Measurements from ENCODE around the gene SERPINA4. TPM values are rescaled to one million over a fixed set of nuclear protein-coding genes. Genes with fewer than 3 reads are reported as not detected.

The SERPINA4 gene
- total RNA-seq, 1 donor from 2014 or later = not detected

DNA sequence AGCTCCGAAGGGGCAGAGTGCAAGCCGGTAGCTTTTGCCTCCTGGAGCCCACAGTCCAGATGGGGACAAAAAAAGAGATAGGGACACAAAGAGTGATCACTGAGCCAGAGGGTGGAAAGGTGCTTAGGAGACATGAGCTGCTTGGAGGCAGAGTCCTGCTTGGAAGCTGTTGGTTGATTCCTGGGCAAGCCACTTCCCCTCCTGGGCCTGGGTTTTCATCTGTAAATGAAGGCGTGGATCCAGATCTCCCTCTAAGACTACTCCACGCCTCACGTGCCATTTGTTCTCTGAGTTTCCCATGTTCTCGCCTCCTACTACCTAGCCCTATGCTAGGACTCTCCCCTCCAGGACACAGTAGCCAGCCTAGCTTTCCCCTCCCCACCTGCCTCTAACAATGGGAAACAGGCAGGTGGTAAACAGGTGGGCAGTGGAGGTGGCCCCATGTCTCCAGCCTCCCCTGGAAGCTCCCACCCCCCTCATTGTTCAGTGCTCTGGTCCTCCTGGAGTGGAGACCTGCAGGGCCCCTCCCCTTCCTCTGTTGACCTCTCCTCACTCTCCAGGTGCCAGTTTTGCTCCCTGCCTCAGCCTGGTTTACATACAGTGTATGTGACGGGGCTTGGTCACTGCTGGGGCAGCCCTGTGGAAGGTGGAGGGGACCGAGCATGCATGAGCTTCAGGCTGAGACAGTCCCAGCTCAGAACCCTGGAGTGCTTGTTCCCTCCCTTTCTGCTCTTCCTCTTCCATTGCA is 54.8 kb downstream of the SERPINA4 start:
- Mint-ChIP-seq H3K9me3 (peaks cover 42% of the 10 kb centered on the region), H3K27ac (no peak overlapping the region), H3K36me3 (no peaks in the 10 kb centered on the region), H3K4me3 (no peak overlapping the region), H3K27me3 (ENCODE audit: insufficient read depth, low read depth) (peaks cover 7% of the 10 kb centered on the region), H3K4me1 (peaks cover 14% of the 10 kb centered on the region)
- no peak for DNase-seq (ENCODE audit: low spot score)
- no peak overlapping the region for H3K9ac ChIP-seq
- no peaks in the 10 kb centered on the region for H3F3A ChIP-seq (ENCODE audit: low read depth)
- no peaks in the 10 kb centered on the region for H3K27me3 ChIP-seq
- no peaks in the 10 kb centered on the region for H3K79me2 ChIP-seq (ENCODE audit: low read depth)
- no peaks in the 10 kb centered on the region for H3K36me3 ChIP-seq
- H3K4me3 ChIP-seq = no peak overlapping the region
- H4K20me1 ChIP-seq (ENCODE audit: low read depth) = no peaks in the 10 kb centered on the region
- H3K4me2 ChIP-seq = no peak overlapping the region
- no peaks in the 10 kb centered on the region for H3K4me1 ChIP-seq
- H3K27ac ChIP-seq = no peak overlapping the region
- TF ChIP-seq EZH2phosphoT487 (IDR thresholded peaks at IDR 0.05) = no peak
- no peak for TF ChIP-seq EZH2 (IDR thresholded peaks at IDR 0.05)
- TF ChIP-seq, protein P1, sequence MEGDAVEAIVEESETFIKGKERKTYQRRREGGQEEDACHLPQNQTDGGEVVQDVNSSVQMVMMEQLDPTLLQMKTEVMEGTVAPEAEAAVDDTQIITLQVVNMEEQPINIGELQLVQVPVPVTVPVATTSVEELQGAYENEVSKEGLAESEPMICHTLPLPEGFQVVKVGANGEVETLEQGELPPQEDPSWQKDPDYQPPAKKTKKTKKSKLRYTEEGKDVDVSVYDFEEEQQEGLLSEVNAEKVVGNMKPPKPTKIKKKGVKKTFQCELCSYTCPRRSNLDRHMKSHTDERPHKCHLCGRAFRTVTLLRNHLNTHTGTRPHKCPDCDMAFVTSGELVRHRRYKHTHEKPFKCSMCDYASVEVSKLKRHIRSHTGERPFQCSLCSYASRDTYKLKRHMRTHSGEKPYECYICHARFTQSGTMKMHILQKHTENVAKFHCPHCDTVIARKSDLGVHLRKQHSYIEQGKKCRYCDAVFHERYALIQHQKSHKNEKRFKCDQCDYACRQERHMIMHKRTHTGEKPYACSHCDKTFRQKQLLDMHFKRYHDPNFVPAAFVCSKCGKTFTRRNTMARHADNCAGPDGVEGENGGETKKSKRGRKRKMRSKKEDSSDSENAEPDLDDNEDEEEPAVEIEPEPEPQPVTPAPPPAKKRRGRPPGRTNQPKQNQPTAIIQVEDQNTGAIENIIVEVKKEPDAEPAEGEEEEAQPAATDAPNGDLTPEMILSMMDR (IDR thresholded peaks at IDR 0.05) = no peak
- no peak overlapping the region for H2AFZ ChIP-seq (replicated peaks)
- no peaks in the 10 kb centered on the region for H3K9me3 ChIP-seq (ENCODE audit: low read depth)

DNA sequence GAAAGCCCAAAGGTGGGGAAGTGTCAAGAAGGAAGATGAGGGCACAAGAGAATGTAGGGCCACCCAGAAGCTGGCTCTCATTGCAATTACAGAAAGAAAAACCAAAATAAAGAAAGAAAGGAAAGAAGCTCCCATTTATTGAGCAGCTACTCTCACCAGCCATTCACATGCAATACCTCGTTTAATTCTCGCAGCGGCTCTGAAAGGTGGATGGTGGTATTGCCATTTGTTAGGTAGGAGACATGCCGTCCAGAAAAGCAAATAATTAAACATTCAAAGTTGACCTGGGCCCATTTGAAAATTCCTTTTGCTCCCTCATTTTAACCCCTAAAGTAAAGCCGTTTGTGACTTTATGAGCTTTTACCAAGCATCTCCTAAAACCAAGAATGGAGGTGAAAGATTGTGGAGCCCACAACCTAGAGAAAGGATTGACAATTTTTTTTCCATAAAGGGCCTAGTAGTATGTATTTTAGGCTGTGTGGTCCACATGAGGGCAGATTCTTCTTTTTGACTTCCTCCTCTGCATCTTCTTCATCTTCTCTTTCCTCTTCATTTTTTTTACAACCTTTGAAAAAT is 56.2 kb downstream of the SERPINA4 start:
- no peak overlapping the region for H3K9ac ChIP-seq
- Mint-ChIP-seq H3K27me3 (ENCODE audit: insufficient read depth, low read depth) (peaks cover 10% of the 10 kb centered on the region), H3K36me3 (no peaks in the 10 kb centered on the region), H3K27ac (no peak overlapping the region), H3K4me3 (no peak overlapping the region), H3K9me3 (peaks cover 42% of the 10 kb centered on the region), H3K4me1 (peaks cover 8% of the 10 kb centered on the region)
- H3K4me3 ChIP-seq = no peak overlapping the region
- no peaks in the 10 kb centered on the region for H3K36me3 ChIP-seq
- H3K4me1 ChIP-seq = no peaks in the 10 kb centered on the region
- no peaks in the 10 kb centered on the region for H3F3A ChIP-seq (ENCODE audit: low read depth)
- no peaks in the 10 kb centered on the region for H4K20me1 ChIP-seq (ENCODE audit: low read depth)
- TF ChIP-seq, protein P1 (IDR thresholded peaks at IDR 0.05) = no peak
- TF ChIP-seq EZH2 (IDR thresholded peaks at IDR 0.05) = no peak
- no peak for TF ChIP-seq EZH2phosphoT487 (IDR thresholded peaks at IDR 0.05)
- H3K27ac ChIP-seq = no peak overlapping the region
- DNase-seq (ENCODE audit: low spot score) = no peak
- no peaks in the 10 kb centered on the region for H3K79me2 ChIP-seq (ENCODE audit: low read depth)
- H2AFZ ChIP-seq (replicated peaks) = no peak overlapping the region
- H3K27me3 ChIP-seq = no peaks in the 10 kb centered on the region
- no peak overlapping the region for H3K4me2 ChIP-seq
- no peaks in the 10 kb centered on the region for H3K9me3 ChIP-seq (ENCODE audit: low read depth)

DNA sequence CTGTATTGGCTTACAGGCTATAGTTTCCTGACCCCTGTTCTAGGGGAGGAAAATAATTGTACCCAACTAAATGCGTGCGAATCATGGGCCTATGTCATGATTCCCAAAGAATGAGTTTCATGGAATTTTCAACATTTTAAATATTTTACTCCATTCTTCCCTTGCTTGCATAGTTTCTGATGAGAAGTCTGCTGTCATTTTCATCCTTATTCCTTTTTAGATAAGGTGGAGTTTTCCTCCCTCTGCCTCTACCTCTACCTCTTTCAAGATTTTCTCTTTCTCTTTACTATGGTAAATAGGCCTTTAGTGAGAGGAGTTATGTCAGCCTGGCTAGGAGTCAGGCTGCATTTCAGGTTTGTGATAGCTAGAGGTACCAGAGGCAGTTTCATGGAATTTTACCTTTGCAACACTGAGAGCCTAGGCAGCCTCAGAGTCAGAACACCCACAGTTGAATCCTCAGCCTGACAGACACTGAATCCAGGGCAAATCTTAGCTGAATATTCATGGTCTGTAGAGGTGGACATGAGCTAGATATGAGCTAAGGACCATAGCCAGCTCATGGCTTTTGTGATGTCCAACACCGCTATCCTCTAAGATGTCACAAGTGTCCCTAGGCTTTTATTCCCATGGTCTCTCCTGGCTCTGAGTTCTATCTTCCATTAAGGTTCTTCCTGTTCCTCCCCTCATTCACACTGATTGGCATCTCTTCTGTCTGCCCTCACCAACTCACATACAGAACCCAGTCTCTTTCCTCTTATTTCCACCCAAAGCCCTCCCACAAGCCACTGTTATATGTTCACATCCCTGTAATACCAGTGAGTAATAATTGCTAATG is 57.0 kb downstream of the SERPINA4 start:
- no peaks in the 10 kb centered on the region for H3K36me3 Mint-ChIP-seq
- no peak overlapping the region for H3K27ac ChIP-seq
- no peak for DNase-seq (ENCODE audit: low spot score)

More for the DNA sequence above, 57.0 kb downstream of the SERPINA4 start:
- Histone ChIP-seq H3K4me3 (no peak overlapping the region), H2AFZ (replicated peaks) (no peak overlapping the region), H3K79me2 (ENCODE audit: low read depth) (no peaks in the 10 kb centered on the region), H3F3A (ENCODE audit: low read depth) (no peaks in the 10 kb centered on the region), H3K9ac (no peak overlapping the region), H3K27me3 (no peaks in the 10 kb centered on the region), H3K9me3 (ENCODE audit: low read depth) (no peaks in the 10 kb centered on the region), H3K4me1 (no peaks in the 10 kb centered on the region), H4K20me1 (ENCODE audit: low read depth) (no peaks in the 10 kb centered on the region), H3K4me2 (no peak overlapping the region), H3K36me3 (no peaks in the 10 kb centered on the region)
- peaks cover 10% of the 10 kb centered on the region for H3K27me3 Mint-ChIP-seq (ENCODE audit: insufficient read depth, low read depth)
- H3K4me1 Mint-ChIP-seq = peaks cover 3% of the 10 kb centered on the region
- H3K9me3 Mint-ChIP-seq = peaks cover 42% of the 10 kb centered on the region
- H3K27ac Mint-ChIP-seq = no peak overlapping the region
- TF ChIP-seq, protein P1 (IDR thresholded peaks at IDR 0.05) = no peak
- TF ChIP-seq EZH2 (IDR thresholded peaks at IDR 0.05) (no peak), EZH2phosphoT487 (IDR thresholded peaks at IDR 0.05) (no peak)
- no peak overlapping the region for H3K4me3 Mint-ChIP-seq

Measured in neural progenitor cell (in vitro differentiated cells).